Adrenal gland (tissue), 12 donors: ENCODE measurements around the gene GPLD1. TPM values are rescaled to one million over a fixed set of nuclear protein-coding genes. Genes with fewer than 3 reads are reported as not detected.

ENCODE experiments used
- DNase-seq, 7 donors: peaks; one replicate each; pipeline ENCODE4 v3.0.0-alpha.2; 2019 to 2020
- H3K27ac ChIP-seq, 5 donors: fragments of 200-600 bp; sonication (generic) in 4 of 5; 1 replicate in 3 of 5; 2 replicates in 2 of 5; pipeline versions ENCODE4 v1.5.1 to v1.8.0; 2016 to 2020; ENCODE audit warnings: mild to moderate bottlenecking in 1 of 5
- H3K27me3 ChIP-seq: fragments of 200-600 bp; 2 replicates; pipeline ENCODE4 v1.8.0; 2021
- H3K36me3 ChIP-seq, 2 donors: fragments of 200-600 bp; replicated peaks in 1 of 2; 1 replicate in 1 of 2; 2 replicates in 1 of 2; pipeline versions ENCODE4 v1.5.1 to v1.8.0; 2018 to 2022
- H3K4me1 ChIP-seq, 2 donors: fragments of 200-600 bp; replicated peaks in 1 of 2; 1 replicate in 1 of 2; 2 replicates in 1 of 2; pipeline versions ENCODE4 v1.5.1 to v1.8.0; 2018 to 2021
- H3K4me3 ChIP-seq, 4 donors: fragments of 200-600 bp; sonication (generic) in 3 of 4; one replicate each; pipeline ENCODE4 v1.5.1; 2016 to 2018
- H3K9me3 ChIP-seq, 3 donors: fragments of 200-600 bp; sonication (generic) in 1 of 3; replicated peaks in 1 of 3; 1 replicate in 2 of 3; 2 replicates in 1 of 3; pipeline versions ENCODE4 v1.5.1 to v1.8.0; 2016 to 2021
- CTCF ChIP-seq, 6 experiments: fragments of 450-650 bp in 4 of 6; fragments of 200-600 bp in 2 of 6; sonication (generic) in 1 of 6; IDR thresholded peaks; 1 replicate in 5 of 6; 2 replicates in 1 of 6; pipeline versions ENCODE4 v1.5.1 to v1.8.0; 2016 to 2021; ENCODE audit warnings: antibody characterized with exemption in 6 of 6, mild to moderate bottlenecking in 2 of 6, moderate library complexity in 1 of 6
- POLR2A ChIP-seq, 2 donors: fragments of 450-650 bp; IDR thresholded peaks; one replicate each; pipeline ENCODE4 v1.6.1; 2017; ENCODE audit warnings: antibody characterized with exemption in 2 of 2, mild to moderate bottlenecking in 2 of 2, moderate library complexity in 1 of 2
- WGBS, 4 donors: extraction: QIAGEN DNeasy Blood & Tissue Kit in 2 of 4; methylation state at CpG; one replicate each; pipeline versions ENCODE4 v1.1.5 to v1.1.7; 2013 to 2017; 5-methylcytosine and 5-hydroxymethylcytosine counted together
- intact Hi-C, 2 donors: fragments of 100-400 bp; cut with DNase I; formaldehyde crosslinking; loops; one replicate each; pipeline versions ENCODE4 v1.14.1 to v1.15.0; 2022 to 2023
- polyA plus RNA-seq, 3 donors: library from polyadenylated mRNA; stranded (reverse); fragments of 200-250 nt in 2 of 3; fragments of 350-450 nt in 1 of 3; fragmentation: Illumina TruSeq in 1 of 3; extraction: RNeasy Lipid Tissue Mini Kit (QIAGEN cat#74804) in 1 of 3; gene quantifications; one replicate each; pipeline ENCODE4 v1.2.3, GENCODE V29; 2013 to 2014
- total RNA-seq, 9 donors: library from RNA; depleted of rRNA in 4 of 9; stranded (reverse); fragments of >200 nt in 4 of 9; fragments of 120-200 nt in 1 of 9; fragmentation: NEBNext Ultra II Directional in 1 of 9; extraction: Animal tissue kit (Norgen Biotek cat#: 25700) in 1 of 9; gene quantifications; one replicate each; pipeline versions ENCODE4 v1.1.0 to v1.2.4, GENCODE V29; 2013 to 2023
- donor health status: healthy with polysubstance abuse.
- donor health status: Bipolar disorder and iron deficiency.
- donor health status: DM: yes; HTN: yes; CAD: no.
- donor health status: DM: no; HTN: no; CAD: no.
- donor health status: DM: no; HTN: no; CAD: no.
- donor health status: DM: yes; HTN: yes; CAD: no.

GPLD1 gene
- total and polyA plus RNA-seq, 12 donors, result 0.34 to 1.8 (median 0.98) TPM

GRCh38 chr6:24492475-24492874 lies 3.1 kb upstream of the GPLD1 start:
- H3K36me3 ChIP-seq, result no peaks in the 10 kb centered on the region
- H3K4me3 ChIP-seq, result no peak overlapping the region
- H3K9me3 ChIP-seq, result no peaks in the 10 kb centered on the region
- intact Hi-C loops, result no loop called here
- H3K27ac ChIP-seq, result no peak overlapping the region
- no peak for TF ChIP-seq POLR2A (IDR thresholded peaks at IDR 0.05)
- TF ChIP-seq CTCF (IDR thresholded peaks at IDR 0.05), result no peak
- 80 to 93% (median 87%) methylated on average over 3 of the region's 3 CpGs for WGBS, 4 donors
- DNase-seq, result peak in 1 of 7 donors; percentile 12
- H3K27me3 ChIP-seq, result no peaks in the 10 kb centered on the region
- H3K4me1 ChIP-seq, result peaks cover 0 to 6% of the 10 kb centered on the region in 2 donors

DNA sequence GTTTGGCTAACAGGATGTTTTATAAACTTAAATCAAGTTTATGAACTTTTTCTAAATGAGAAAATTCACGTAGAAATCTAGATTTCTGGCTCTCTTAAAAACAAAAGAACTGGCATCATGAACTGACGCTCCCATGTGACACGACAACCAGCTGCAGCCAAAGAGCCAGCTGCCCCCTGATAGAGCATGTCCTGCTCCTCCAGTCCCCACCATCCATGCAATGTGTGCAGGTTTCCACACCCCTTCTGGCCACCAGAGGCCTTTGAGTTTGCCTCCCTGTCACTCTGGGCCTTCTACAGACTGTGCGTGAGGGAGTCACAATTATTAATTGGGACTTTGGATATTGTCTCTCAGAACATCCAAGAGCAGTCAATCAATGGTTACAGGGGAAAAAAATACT lies 1.6 kb upstream of the GPLD1 start:
- no peak overlapping the region for H3K4me3 ChIP-seq
- H3K27me3 ChIP-seq, result no peaks in the 10 kb centered on the region
- WGBS, 4 donors, result 88 to 96% (median 90%) methylated on average over 4 of the region's 4 CpGs
- TF ChIP-seq CTCF (IDR thresholded peaks at IDR 0.05) (no peak), POLR2A (IDR thresholded peaks at IDR 0.05) (no peak)
- peaks cover 0 to 6% of the 10 kb centered on the region in 2 donors for H3K4me1 ChIP-seq
- no peaks in the 10 kb centered on the region for H3K9me3 ChIP-seq
- H3K27ac ChIP-seq, result no peak overlapping the region
- intact Hi-C loops, result no loop called here
- no peaks in the 10 kb centered on the region for H3K36me3 ChIP-seq
- no peak for DNase-seq

DNA sequence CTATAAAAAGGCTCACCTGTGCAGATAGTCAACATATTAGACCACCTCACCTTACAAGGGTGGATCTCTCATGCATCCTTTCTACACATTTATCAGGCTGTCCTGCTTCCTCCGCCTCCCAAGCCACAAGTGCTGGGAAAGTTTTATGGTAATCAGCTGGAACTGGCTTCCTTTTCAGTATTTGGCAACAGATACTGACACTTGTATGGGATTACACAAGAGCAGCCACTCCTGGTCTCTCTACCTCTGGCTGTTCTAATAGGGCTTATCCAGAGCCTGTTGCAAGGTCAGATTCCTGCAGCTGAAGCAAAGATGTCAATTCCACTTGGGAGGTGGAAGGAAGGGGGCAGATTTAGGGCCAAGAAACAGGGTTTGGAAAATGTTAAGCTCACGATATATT lies 503 bp upstream of the GPLD1 start:
- intact Hi-C loops, result no loop called here

GRCh38 chr6:24486065-24486464 lies 3.3 kb downstream of the GPLD1 start:
- Histone ChIP-seq H3K36me3 (no peaks in the 10 kb centered on the region), H3K9me3 (no peaks in the 10 kb centered on the region), H3K27ac (no peak overlapping the region), H3K27me3 (no peaks in the 10 kb centered on the region), H3K4me1 (no peaks in the 10 kb centered on the region), H3K4me3 (no peak overlapping the region)
- no peak for TF ChIP-seq CTCF (IDR thresholded peaks at IDR 0.05)
- intact Hi-C loops, result no loop called here
- WGBS, 4 donors, result 77 to 89% (median 83%) methylated on average over 4 of the region's 4 CpGs
- no peak for DNase-seq

More for the DNA sequence above, 503 bp upstream of the GPLD1 start:
- peak in 5 of 7 donors; percentile 9 to 66 (median 25) for DNase-seq
- no peaks in the 10 kb centered on the region for H3K9me3 ChIP-seq
- no peaks in the 10 kb centered on the region for H3K36me3 ChIP-seq
- WGBS, 4 donors, result 61 to 79% (median 75%) methylated on average over 2 of the region's 2 CpGs
- H3K4me3 ChIP-seq, result no peak overlapping the region
- no peaks in the 10 kb centered on the region for H3K27me3 ChIP-seq
- H3K4me1 ChIP-seq, result peaks cover 0 to 6% of the 10 kb centered on the region in 2 donors
- TF ChIP-seq CTCF (IDR thresholded peaks at IDR 0.05) (no peak), POLR2A (IDR thresholded peaks at IDR 0.05) (no peak)
- no peak overlapping the region for H3K27ac ChIP-seq
